IMR-90 (cell line): ENCODE data around the gene ENDOD1. TPM values are rescaled to one million over a fixed set of nuclear protein-coding genes. Genes with fewer than 3 reads are reported as not detected.

Source experiments
- ATAC-seq: fragments of 200-7000 bp; cut with Tn5 transposase; 2 replicates; pipeline ENCODE4 v1.9.1; 2020; ENCODE audit warnings: low read depth, mild to moderate bottlenecking, moderate library complexity
- BruUV-seq: library from RNA; stranded (reverse); fragments of 400-500 nt; replicated peaks from 2 replicates; lab custom pipeline; 2021; lab: Mats Ljungman, UMichigan
- CTCF ChIA-PET: fragments of 300-600 bp; formaldehyde crosslinking; extraction: SDS; loops from one replicate; lab custom pipeline; 2021; ENCODE audit warnings: antibody characterized with exemption; lab: Yijun Ruan, JAX
- POLR2A ChIA-PET: fragments of 300-600 bp; sonication (Branson Sonifier 250); formaldehyde crosslinking; loops from one replicate; lab custom pipeline; 2022; ENCODE audit warnings: antibody characterized with exemption; ENCODE audit not compliant: unreplicated experiment; lab: Charles Lee
- DNase-seq: peaks from one replicate; pipeline ENCODE4 v3.0.0; 2013
- H2AFZ ChIP-seq: replicated peaks from 2 replicates; pipeline ENCODE3; 2013; ENCODE audit warnings: low read length, mild to moderate bottlenecking; ENCODE audit not compliant: poor library complexity
- H2AK5ac ChIP-seq: 2 replicates; pipeline ENCODE4 v1.6.1; 2013; ENCODE audit warnings: low read depth, low read length, inconsistent platforms
- H2AK9ac ChIP-seq: replicated peaks from 2 replicates; pipeline ENCODE3; 2013; ENCODE audit warnings: mild to moderate bottlenecking, low read depth, low read length, moderate library complexity; ENCODE audit not compliant: poor library complexity
- H2BK120ac ChIP-seq: 2 replicates; pipeline ENCODE4 v1.6.1; 2013; ENCODE audit warnings: low read depth, low read length, inconsistent platforms
- H2BK15ac ChIP-seq: 3 replicates; pipeline ENCODE4 v1.6.1; 2013; ENCODE audit warnings: low read depth, low read length, inconsistent platforms
- H2BK20ac ChIP-seq: 2 replicates; pipeline ENCODE4 v1.6.1; 2013; ENCODE audit warnings: low read depth, mild to moderate bottlenecking, inconsistent platforms, low read length, moderate library complexity
- H2BK5ac ChIP-seq: 2 replicates; pipeline ENCODE4 v1.6.1; 2013; ENCODE audit warnings: mild to moderate bottlenecking, low read depth, low read length, inconsistent platforms; ENCODE audit not compliant: poor library complexity, severe bottlenecking
- H3K14ac ChIP-seq: replicated peaks from 2 replicates; pipeline ENCODE4 v1.6.1; 2013; ENCODE audit warnings: low read depth, low read length, inconsistent platforms
- H3K18ac ChIP-seq: 2 replicates; pipeline ENCODE4 v1.6.1; 2013; ENCODE audit warnings: low read depth, low read length, control low read depth
- H3K23ac ChIP-seq: 2 replicates; pipeline ENCODE4 v1.6.1; 2013; ENCODE audit warnings: low read depth, low read length, inconsistent platforms
- H3K27ac ChIP-seq: 2 replicates; pipeline ENCODE4 v1.5.1; 2013; ENCODE audit warnings: mild to moderate bottlenecking, control low read depth, low read length; ENCODE audit not compliant: insufficient read depth
- H3K27me3 ChIP-seq: 2 replicates; pipeline ENCODE4 v1.6.1; 2013; ENCODE audit warnings: low read length; ENCODE audit not compliant: control insufficient read depth, insufficient read depth
- H3K36me3 ChIP-seq: 2 replicates; pipeline ENCODE4 v1.6.1; 2013; ENCODE audit warnings: low read length, mixed read lengths; ENCODE audit not compliant: control insufficient read depth, insufficient read depth
- H3K4ac ChIP-seq: 2 replicates; pipeline ENCODE4 v1.6.1; 2013; ENCODE audit warnings: low read depth, low read length, inconsistent platforms
- H3K4me1 ChIP-seq: 2 replicates; pipeline ENCODE4 v1.6.1; 2013; ENCODE audit warnings: low read length, mixed read lengths; ENCODE audit not compliant: control insufficient read depth, insufficient read depth
- H3K4me2 ChIP-seq: 2 replicates; pipeline ENCODE4 v1.6.1; 2013; ENCODE audit warnings: low read depth, mild to moderate bottlenecking, control low read depth, low read length, moderate library complexity
- H3K4me3 ChIP-seq: 2 replicates; pipeline ENCODE4 v1.5.1; 2013; ENCODE audit warnings: low read depth, mild to moderate bottlenecking, control low read depth, low read length, moderate library complexity; ENCODE audit not compliant: insufficient read depth
- H3K56ac ChIP-seq: 2 replicates; pipeline ENCODE4 v1.6.1; 2013; ENCODE audit warnings: low read length, inconsistent platforms; ENCODE audit not compliant: insufficient read depth; ENCODE audit errors: extremely low read depth
- H3K79me1 ChIP-seq, 2 experiments: 2 replicates each; pipeline ENCODE4 v1.6.1; 2013; ENCODE audit warnings: low read length in 2 of 2, inconsistent platforms in 1 of 2, low read depth in 1 of 2
- H3K9ac ChIP-seq: 2 replicates; pipeline ENCODE4 v1.6.1; 2013; ENCODE audit warnings: low read depth, low read length, control low read depth
- H3K9me1 ChIP-seq: 2 replicates; pipeline ENCODE4 v1.6.1; 2013; ENCODE audit warnings: low read length, inconsistent platforms; ENCODE audit not compliant: insufficient read depth
- H3K9me3 ChIP-seq: 2 replicates; pipeline ENCODE4 v1.6.1; 2013; ENCODE audit warnings: low read length; ENCODE audit not compliant: control insufficient read depth, insufficient read depth
- H4K20me1 ChIP-seq: 2 replicates; pipeline ENCODE4 v1.6.1; 2013; ENCODE audit warnings: low read length, inconsistent platforms; ENCODE audit not compliant: insufficient read depth
- H4K5ac ChIP-seq: 2 replicates; pipeline ENCODE4 v1.6.1; 2013; ENCODE audit warnings: mild to moderate bottlenecking, low read depth, low read length, control low read depth
- H4K8ac ChIP-seq, 2 experiments: 2 replicates each; pipeline ENCODE4 v1.6.1; 2013; ENCODE audit warnings: low read depth in 2 of 2, low read length in 2 of 2, control low read depth in 1 of 2, inconsistent platforms in 1 of 2
- H4K91ac ChIP-seq: 2 replicates; pipeline ENCODE4 v1.6.1; 2013; ENCODE audit warnings: low read depth, low read length, inconsistent platforms; ENCODE audit not compliant: insufficient read depth
- BHLHE40 ChIP-seq: fragments of 150-350 bp; IDR thresholded peaks from 2 replicates; pipeline ENCODE4 v1.6.1; 2016; ENCODE audit warnings: mild to moderate bottlenecking, low read depth, low read length
- FOS ChIP-seq: fragments of 150-350 bp; IDR thresholded peaks from 2 replicates; pipeline ENCODE4 v1.6.1; 2016; ENCODE audit warnings: low read depth, low read length
- MAFK ChIP-seq: IDR thresholded peaks from 2 replicates; pipeline ENCODE4 v1.6.1; 2012; ENCODE audit warnings: low read depth, low read length, improper control_type of control experiment
- MXI1 ChIP-seq: IDR thresholded peaks from 2 replicates; pipeline ENCODE4 v1.6.1; 2012; ENCODE audit warnings: low read depth, mild to moderate bottlenecking, low read length, moderate library complexity, borderline replicate concordance
- RAD21 ChIP-seq: IDR thresholded peaks from 2 replicates; pipeline ENCODE4 v1.6.1; 2012; ENCODE audit warnings: low read length, improper control_type of control experiment
- RFX5 ChIP-seq: IDR thresholded peaks from 2 replicates; pipeline ENCODE4 v1.8.0; 2012; ENCODE audit warnings: low read depth, mild to moderate bottlenecking, low read length, moderate library complexity
- SMC3 ChIP-seq: fragments of 150-350 bp; IDR thresholded peaks from 2 replicates; pipeline ENCODE4 v1.6.1; 2016; ENCODE audit warnings: low read depth, mild to moderate bottlenecking, antibody characterized with exemption, low read length, moderate library complexity
- dilution Hi-C: fragments of 300-500 bp; cut with HindIII; formaldehyde crosslinking; loops from one replicate; pipeline ENCODE4 v1.14.3; 2018; ENCODE audit warnings: low sequenced_read_pairs; ENCODE audit not compliant: unreplicated experiment
- in situ Hi-C: fragments of 300-500 bp; cut with MboI; formaldehyde crosslinking; loops from 3 replicates; pipeline ENCODE4 v1.14.3; 2019; ENCODE audit warnings: low sequenced_read_pairs, inconsistent platforms, mixed read lengths
- intact Hi-C: fragments of 100-400 bp; cut with micrococcal nuclease; formaldehyde crosslinking; loops from 2 replicates; pipeline ENCODE4 v1.10.0; 2022
- polyA plus RNA-seq, 3 experiments: library from polyadenylated mRNA; depleted of rRNA; stranded (reverse); fragments of >200 nt; gene quantifications; 2 replicates each; pipeline ENCODE4 v1.2.3, GENCODE V29; 2012; ENCODE audit warnings: low replicate concordance in 1 of 3
- total RNA-seq: library from RNA; depleted of rRNA; stranded (reverse); fragments of >200 nt; gene quantifications from 2 replicates; pipeline ENCODE4 v1.2.3, GENCODE V29; 2012

The ENDOD1 gene
- total and polyA plus RNA-seq, 2 of the 4 experiments (the other 2 are of a cell fraction): 7.0 to 17.6 TPM

GRCh38 chr11:95091663-95092180 is 2.1 kb downstream of the ENDOD1 start:
- BruUV-seq: no TSS peak
- dilution Hi-C loops: no loop called here

More at GRCh38 chr11:95091663-95092180, 2.1 kb downstream of the ENDOD1 start:
- H3K79me1 ChIP-seq: peaks cover 4 to 6% of the 10 kb centered on the region in 2 experiments; a peak in 1 of 4 replicates
- ATAC-seq (no peak), DNase-seq (no peak)
- no peak overlapping the region for H2BK5ac ChIP-seq
- H3K4me3 ChIP-seq: no peak overlapping the region
- no peak overlapping the region for H4K91ac ChIP-seq
- ChIA-PET POLR2A (no interaction called here), CTCF (no interaction called here)
- 0 out of 2 replicates have a peak overlapping the region, but pooled peaks have one; percentile 43 for H2AK5ac ChIP-seq
- H3K56ac ChIP-seq: no peak overlapping the region
- no peak overlapping the region for H4K5ac ChIP-seq
- H3K9ac ChIP-seq: no peak overlapping the region
- H3K36me3 ChIP-seq: no peaks in the 10 kb centered on the region
- no peak overlapping the region for H3K18ac ChIP-seq
- intact Hi-C loops (no loop called here), in situ Hi-C loops (no loop called here)
- TF ChIP-seq MXI1 (no peak), FOS (no peak), SMC3 (no peak), BHLHE40 (no peak), RAD21 (no peak), MAFK (no peak), RFX5 (no peak)
- no peak overlapping the region for H3K14ac ChIP-seq
- no peak overlapping the region for H2AFZ ChIP-seq
- no peak overlapping the region for H3K4ac ChIP-seq
- H3K4me1 ChIP-seq: peaks cover 6% of the 10 kb centered on the region
- H2BK20ac ChIP-seq: no peak overlapping the region
- H3K9me3 ChIP-seq: no peaks in the 10 kb centered on the region
- no peaks in the 10 kb centered on the region for H4K20me1 ChIP-seq
- H3K9me1 ChIP-seq: peaks cover 11% of the 10 kb centered on the region; the same call in 1 of the 2 replicates
- H2BK120ac ChIP-seq: no peak overlapping the region
- no peak overlapping the region for H3K4me2 ChIP-seq
- no peak overlapping the region for H2BK15ac ChIP-seq
- H3K27ac ChIP-seq: no peak overlapping the region
- H3K27me3 ChIP-seq: no peaks in the 10 kb centered on the region
- no peak overlapping the region for H2AK9ac ChIP-seq
- no peak overlapping the region for H4K8ac ChIP-seq
- H3K23ac ChIP-seq: no peak overlapping the region
